H1 (cell line): Measurements from ENCODE around the gene ZBTB20. TPM values are rescaled to one million over a fixed set of nuclear protein-coding genes. Genes with fewer than 3 reads are reported as not detected.

Source experiments
- GABPA ChIP-seq: IDR thresholded peaks from 2 replicates; pipeline ENCODE4 v1.6.1; 2011; ENCODE audit warnings: mild to moderate bottlenecking, low read length, moderate library complexity, borderline replicate concordance; ENCODE audit not compliant: insufficient read depth
- polyA plus RNA-seq, 7 experiments: library from polyadenylated mRNA; depleted of rRNA in 3 of 7; stranded (reverse) in 5 of 7; unstranded in 2 of 7; fragments of >200 nt in 5 of 7; fragments of 200-250 nt in 2 of 7; gene quantifications; 1 replicate in 5 of 7; 2 replicates in 1 of 7; 4 replicates in 1 of 7; pipeline versions ENCODE4 v1.2.1 to v1.2.3, GENCODE V29; 2011 to 2013; ENCODE audit warnings: missing spikeins in 2 of 7, mixed read lengths in 2 of 7
- total RNA-seq: library from RNA; stranded (reverse); fragmentation: NEBNext Ultra II Directional; extraction: Animal tissue kit (Norgen Biotek cat#: 25700); gene quantifications from 2 replicates; pipeline ENCODE4 v1.2.1, GENCODE V29; 2021

The ZBTB20 gene
- total and polyA plus RNA-seq, 2 of the 8 experiments (the other 6 are each of a cell fraction or from before 2014, with no cell fraction given), result 0.35 to 1.3 TPM

DNA sequence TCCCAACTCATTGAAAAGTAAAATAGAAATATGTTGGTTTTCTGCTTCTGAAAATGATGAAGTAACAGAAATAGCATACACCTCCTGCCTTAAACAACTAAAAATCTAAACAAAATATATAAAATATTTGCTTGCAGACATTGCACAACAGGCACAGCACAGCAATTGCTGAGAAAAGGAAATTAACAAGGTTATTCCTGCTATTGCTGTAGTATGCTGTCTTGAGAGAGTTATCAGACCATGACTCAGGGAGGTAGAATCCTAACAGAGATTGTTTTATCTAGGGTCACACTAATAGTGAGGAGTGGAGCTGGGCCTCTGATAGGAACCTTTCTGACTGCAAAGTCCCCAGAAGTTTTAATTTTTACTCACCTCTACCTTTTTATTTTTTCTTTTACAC lies 72.6 kb downstream of the ZBTB20 start (continued):
- TF ChIP-seq GABPA, result no peak
